Measurements from ENCODE around the gene PON2. TPM values are rescaled to one million over a fixed set of nuclear protein-coding genes. Genes with fewer than 3 reads are reported as not detected.

The PON2 gene
- total RNA-seq, 2 experiments from 2014 or later: not detected

GRCh38 chr7:95436407-95436806 lies 1.6 kb upstream of the PON2 start:
- no peak for DNase-seq (ENCODE audit: low spot score)
- no TSS peak for BruUV-seq (replicated peaks)
- Histone ChIP-seq H4K20me1 (ENCODE audit: insufficient read depth, low read length) (no peaks in the 10 kb centered on the region), H2AFZ (ENCODE audit: low read length) (no peak overlapping the region), H3K27ac (ENCODE audit: low read depth, low read length, poor library complexity, severe bottlenecking) (no peak overlapping the region), H3K4me3 (ENCODE audit: low read depth, low read length, poor library complexity, severe bottlenecking) (no peak overlapping the region), H3K9me3 (ENCODE audit: low read length) (no peaks in the 10 kb centered on the region), H3K79me2 (ENCODE audit: insufficient read depth, low read depth, low read length) (no peaks in the 10 kb centered on the region), H3K36me3 (ENCODE audit: insufficient read depth, low read length) (no peaks in the 10 kb centered on the region), H3K4me1 (ENCODE audit: insufficient read depth, low read length, poor library complexity, severe bottlenecking) (no peaks in the 10 kb centered on the region), H3K4me2 (ENCODE audit: low read length) (no peak overlapping the region), H3K9me2 (ENCODE audit: insufficient read depth, low read length) (no peaks in the 10 kb centered on the region)
- TF ChIP-seq, protein P1, sequence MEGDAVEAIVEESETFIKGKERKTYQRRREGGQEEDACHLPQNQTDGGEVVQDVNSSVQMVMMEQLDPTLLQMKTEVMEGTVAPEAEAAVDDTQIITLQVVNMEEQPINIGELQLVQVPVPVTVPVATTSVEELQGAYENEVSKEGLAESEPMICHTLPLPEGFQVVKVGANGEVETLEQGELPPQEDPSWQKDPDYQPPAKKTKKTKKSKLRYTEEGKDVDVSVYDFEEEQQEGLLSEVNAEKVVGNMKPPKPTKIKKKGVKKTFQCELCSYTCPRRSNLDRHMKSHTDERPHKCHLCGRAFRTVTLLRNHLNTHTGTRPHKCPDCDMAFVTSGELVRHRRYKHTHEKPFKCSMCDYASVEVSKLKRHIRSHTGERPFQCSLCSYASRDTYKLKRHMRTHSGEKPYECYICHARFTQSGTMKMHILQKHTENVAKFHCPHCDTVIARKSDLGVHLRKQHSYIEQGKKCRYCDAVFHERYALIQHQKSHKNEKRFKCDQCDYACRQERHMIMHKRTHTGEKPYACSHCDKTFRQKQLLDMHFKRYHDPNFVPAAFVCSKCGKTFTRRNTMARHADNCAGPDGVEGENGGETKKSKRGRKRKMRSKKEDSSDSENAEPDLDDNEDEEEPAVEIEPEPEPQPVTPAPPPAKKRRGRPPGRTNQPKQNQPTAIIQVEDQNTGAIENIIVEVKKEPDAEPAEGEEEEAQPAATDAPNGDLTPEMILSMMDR (conservative IDR thresholded peaks at IDR 0.05; ENCODE audit: low read length): no peak
- no peak for TF ChIP-seq EZH2phosphoT487 (IDR thresholded peaks at IDR 0.05; ENCODE audit: borderline replicate concordance, low read depth, low read length)
- intact Hi-C loops (cut with micrococcal nuclease; ENCODE audit: unreplicated experiment): no loop called here
- POLR2A ChIA-PET: no interaction called here
- CTCF ChIA-PET (ENCODE audit: unreplicated experiment): no interaction called here

GRCh38 chr7:95435422-95435780 lies 573 bp upstream of the PON2 start:
- no peak overlapping the region for H3K4me2 ChIP-seq (ENCODE audit: low read length)
- CTCF ChIA-PET (ENCODE audit: unreplicated experiment): no interaction called here
- no peak overlapping the region for H2AFZ ChIP-seq (ENCODE audit: low read length)
- no peak for DNase-seq (ENCODE audit: low spot score)
- no peak overlapping the region for H3K27ac ChIP-seq (ENCODE audit: low read depth, low read length, poor library complexity, severe bottlenecking)
- no peaks in the 10 kb centered on the region for H3K9me3 ChIP-seq (ENCODE audit: low read length)
- intact Hi-C loops (cut with micrococcal nuclease; ENCODE audit: unreplicated experiment): no loop called here
- H3K79me2 ChIP-seq (ENCODE audit: insufficient read depth, low read depth, low read length): no peaks in the 10 kb centered on the region
- TF ChIP-seq, protein P1 (conservative IDR thresholded peaks at IDR 0.05; ENCODE audit: low read length): no peak
- TF ChIP-seq EZH2phosphoT487 (IDR thresholded peaks at IDR 0.05; ENCODE audit: borderline replicate concordance, low read depth, low read length): no peak
- H3K36me3 ChIP-seq (ENCODE audit: insufficient read depth, low read length): no peaks in the 10 kb centered on the region
- H3K9me2 ChIP-seq (ENCODE audit: insufficient read depth, low read length): no peaks in the 10 kb centered on the region
- BruUV-seq (replicated peaks): no TSS peak
- POLR2A ChIA-PET: interaction anchor here (0.6 to 1.3 kb wide), 2 partner anchors 9 to 158 kb away, joined by 3 read pairs; no protein-coding TSS in a partner anchor
- no peaks in the 10 kb centered on the region for H3K4me1 ChIP-seq (ENCODE audit: insufficient read depth, low read length, poor library complexity, severe bottlenecking)
- H3K4me3 ChIP-seq (ENCODE audit: low read depth, low read length, poor library complexity, severe bottlenecking): no peak overlapping the region
- H4K20me1 ChIP-seq (ENCODE audit: insufficient read depth, low read length): no peaks in the 10 kb centered on the region

DNA sequence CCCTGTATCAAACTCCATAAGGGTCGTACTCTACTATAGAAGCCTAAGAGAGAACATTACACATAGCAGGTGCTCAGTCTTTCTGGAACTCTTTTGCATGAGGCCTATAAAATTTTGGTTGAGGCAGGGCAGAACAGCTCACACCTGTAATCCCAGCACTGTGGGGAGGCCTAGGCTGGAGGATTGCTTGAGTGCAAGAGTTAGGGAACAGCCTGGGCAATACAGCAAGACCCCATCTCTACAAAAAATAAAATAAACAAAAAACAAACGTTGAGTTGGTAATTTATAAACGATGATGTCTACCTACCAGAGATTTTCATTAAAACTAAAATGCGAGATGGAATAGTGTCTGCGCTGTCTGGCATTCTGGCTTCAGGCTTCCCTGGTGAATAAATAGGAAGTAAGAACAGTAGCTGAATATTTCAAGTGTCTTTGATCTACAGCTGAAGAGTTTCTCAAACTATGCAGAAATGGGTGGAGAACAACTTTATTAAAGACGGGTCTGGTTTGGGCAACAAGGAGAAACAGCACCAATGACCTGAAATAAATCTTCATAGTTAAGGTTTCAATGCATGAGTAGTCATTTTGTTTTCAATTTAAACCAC lies 774 bp downstream of the PON2 start:
- H2AFZ ChIP-seq (ENCODE audit: low read length): no peak overlapping the region
- peak overlapping the region; percentile 12; the same call in 1 of the 2 replicates for H3K4me2 ChIP-seq (ENCODE audit: low read length)
- H4K20me1 ChIP-seq (ENCODE audit: insufficient read depth, low read length): no peaks in the 10 kb centered on the region
- H3K27ac ChIP-seq (ENCODE audit: low read depth, low read length, poor library complexity, severe bottlenecking): no peak overlapping the region
- intact Hi-C loops (cut with micrococcal nuclease; ENCODE audit: unreplicated experiment): no loop called here
- no peaks in the 10 kb centered on the region for H3K36me3 ChIP-seq (ENCODE audit: insufficient read depth, low read length)
- no peaks in the 10 kb centered on the region for H3K9me2 ChIP-seq (ENCODE audit: insufficient read depth, low read length)
- CTCF ChIA-PET (ENCODE audit: unreplicated experiment): no interaction called here
- POLR2A ChIA-PET: no interaction called here
- H3K79me2 ChIP-seq (ENCODE audit: insufficient read depth, low read depth, low read length): no peaks in the 10 kb centered on the region
- H3K4me3 ChIP-seq (ENCODE audit: low read depth, low read length, poor library complexity, severe bottlenecking): no peak overlapping the region
- no TSS peak for BruUV-seq (replicated peaks)
- no peaks in the 10 kb centered on the region for H3K4me1 ChIP-seq (ENCODE audit: insufficient read depth, low read length, poor library complexity, severe bottlenecking)
- TF ChIP-seq, protein P1 (conservative IDR thresholded peaks at IDR 0.05; ENCODE audit: low read length): no peak
- no peak for TF ChIP-seq EZH2phosphoT487 (IDR thresholded peaks at IDR 0.05; ENCODE audit: borderline replicate concordance, low read depth, low read length)
- no peaks in the 10 kb centered on the region for H3K9me3 ChIP-seq (ENCODE audit: low read length)
- no peak for DNase-seq (ENCODE audit: low spot score)
